DOHH2 (cell line): ENCODE results near the gene NPHP3.

Source experiments
- CTCF ChIP-seq: fragments of 200-600 bp; sonication (generic); IDR thresholded peaks from one replicate; pipeline ENCODE4 v1.5.1; 2014; ENCODE audit warnings: antibody characterized with exemption, mild to moderate bottlenecking, low read depth, low read length; ENCODE audit not compliant: poor library complexity, severe bottlenecking
- EZH2phosphoT487 ChIP-seq: fragments of 200-600 bp; sonication (generic); IDR thresholded peaks from 2 replicates; pipeline ENCODE4 v1.6.1; 2017; ENCODE audit warnings: borderline replicate concordance, mild to moderate bottlenecking, antibody characterized with exemption, low read length, moderate library complexity, mixed read lengths

GRCh38 chr3:132681421-132681820, 40.8 kb downstream of the NPHP3 start:
- no peak for TF ChIP-seq CTCF
- TF ChIP-seq EZH2phosphoT487 = no peak
